Epithelial cell of esophagus (primary cell): Measurements from ENCODE around the gene CARD19.

Source experiments
- DNase-seq: peaks from one replicate; pipeline ENCODE4 v3.0.0; 2010; ENCODE audit warnings: low read depth
- H3K4me3 ChIP-seq: 2 replicates; pipeline ENCODE4 v1.5.1; 2011; ENCODE audit warnings: mild to moderate bottlenecking, low read length, control low read depth
- CTCF ChIP-seq: IDR thresholded peaks from 2 replicates; pipeline ENCODE4 v1.5.1; 2011; ENCODE audit warnings: low read depth, mild to moderate bottlenecking, low read length, control low read depth, inconsistent platforms; ENCODE audit not compliant: insufficient read depth; ENCODE audit errors: missing control alignments

Gene CARD19

GRCh38 chr9:93089024-93089423 lies 7.0 kb upstream of the CARD19 start:
- no peak for TF ChIP-seq CTCF
- no peak for DNase-seq
- H3K4me3 ChIP-seq, result no peak overlapping the region

GRCh38 chr9:93089481-93089991 lies 6.5 kb upstream of the CARD19 start:
- no peak for DNase-seq
- no peak overlapping the region for H3K4me3 ChIP-seq
- no peak for TF ChIP-seq CTCF

- no peak for TF ChIP-seq CTCF
- H3K4me3 ChIP-seq, result no peak overlapping the region
- no peak for DNase-seq
Observed at GRCh38 chr9:93090091-93090655, 5.8 kb upstream of the CARD19 start.

- H3K4me3 ChIP-seq, result no peak overlapping the region
- no peak for DNase-seq
- no peak for TF ChIP-seq CTCF
Observed at GRCh38 chr9:93091056-93091452, 5.0 kb upstream of the CARD19 start.

GRCh38 chr9:93091453-93092081 lies 4.5 kb upstream of the CARD19 start:
- peak; percentile 87 for DNase-seq
- no peak overlapping the region for H3K4me3 ChIP-seq
- no peak for TF ChIP-seq CTCF

GRCh38 chr9:93092251-93092991 lies 3.6 kb upstream of the CARD19 start:
- no peak for TF ChIP-seq CTCF
- no peak overlapping the region for H3K4me3 ChIP-seq
- DNase-seq, result no peak
